NCI-H2227 (cell line): ENCODE data around the gene PLCB1.

Experiments
- DNase-seq: peaks from one replicate; lab custom pipeline; 2025; ENCODE audit not compliant: unreplicated experiment; lab: John Stamatoyannopoulos, UW

The PLCB1 gene

DNA sequence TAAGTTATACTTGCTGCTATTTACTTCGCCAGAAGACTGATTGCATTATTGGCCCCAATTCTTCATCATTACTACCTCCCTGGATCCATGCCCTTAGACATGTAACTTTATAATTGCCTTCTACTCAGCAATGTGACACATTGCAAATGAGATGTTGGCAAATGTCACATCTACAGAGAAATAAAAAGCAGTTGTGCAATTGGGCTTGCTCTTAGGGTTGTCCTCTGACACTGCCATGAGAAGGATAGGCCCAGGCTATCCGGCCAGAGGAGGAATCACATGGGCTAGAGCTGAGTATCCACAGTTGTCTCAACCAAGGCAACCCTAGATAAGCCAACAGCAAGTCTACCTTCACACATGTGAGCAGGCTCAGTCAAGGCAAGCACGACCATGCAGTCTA lies 447.0 kb downstream of the PLCB1 start:
- DNase-seq: no peak

DNA sequence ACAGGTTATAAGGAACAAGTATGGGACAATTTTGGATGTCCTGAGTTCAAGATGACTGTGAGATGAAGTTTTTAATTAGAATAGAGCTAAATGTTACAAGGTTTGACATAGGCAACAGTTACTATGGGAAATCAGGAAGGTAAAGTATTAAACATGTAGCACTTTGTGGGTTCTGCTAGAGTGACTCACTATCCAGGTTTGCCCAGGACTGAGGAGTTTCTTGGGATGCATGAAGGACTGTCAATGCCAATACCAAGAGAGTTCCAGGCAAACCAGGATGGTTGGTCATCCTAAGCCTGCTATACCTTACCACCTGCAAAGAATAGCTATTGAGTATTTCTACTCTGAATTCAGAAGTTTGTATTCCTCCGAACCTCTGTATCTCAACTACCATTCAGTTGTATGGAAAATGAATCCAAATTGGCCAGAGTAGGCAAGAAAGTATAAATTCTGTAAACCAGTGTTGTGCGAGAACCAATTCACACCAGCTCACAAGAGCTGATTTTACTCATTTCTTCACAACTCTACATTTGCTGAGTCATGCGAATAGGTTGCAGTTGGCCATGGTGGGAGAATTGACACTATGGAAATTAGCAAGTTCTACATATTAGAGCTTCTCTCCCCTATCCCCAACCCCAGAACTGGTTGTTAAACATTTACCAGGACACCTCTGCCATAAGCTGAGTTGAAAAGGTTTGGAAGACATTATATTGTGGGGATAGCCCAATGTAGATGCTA lies 449.5 kb downstream of the PLCB1 start:
- DNase-seq: no peak

DNA sequence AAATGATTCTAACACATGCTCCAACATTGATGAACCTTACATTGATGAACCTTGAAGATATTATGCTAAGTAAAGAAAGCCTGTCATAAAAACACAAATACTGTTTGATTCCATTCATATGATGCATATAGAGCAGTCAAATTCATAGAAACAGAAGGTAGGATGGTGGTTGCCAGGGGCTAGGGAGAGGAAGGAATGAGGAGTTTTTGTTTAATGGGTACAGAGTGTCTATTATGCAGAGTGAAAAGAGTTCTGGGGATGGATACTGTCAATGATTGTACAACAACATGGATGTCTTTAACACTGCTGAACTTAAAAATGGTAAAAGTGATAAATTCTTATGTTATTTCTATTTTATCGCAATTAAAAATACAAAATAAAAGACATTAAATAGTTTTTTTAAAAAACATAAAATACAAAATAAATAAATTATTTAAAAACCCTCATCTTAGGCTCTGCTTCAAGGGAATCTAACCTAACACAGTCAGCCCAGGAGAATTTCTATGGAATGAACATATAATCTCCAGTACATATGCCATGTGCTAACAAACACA lies 451.0 kb downstream of the PLCB1 start:
- DNase-seq: no peak

DNA sequence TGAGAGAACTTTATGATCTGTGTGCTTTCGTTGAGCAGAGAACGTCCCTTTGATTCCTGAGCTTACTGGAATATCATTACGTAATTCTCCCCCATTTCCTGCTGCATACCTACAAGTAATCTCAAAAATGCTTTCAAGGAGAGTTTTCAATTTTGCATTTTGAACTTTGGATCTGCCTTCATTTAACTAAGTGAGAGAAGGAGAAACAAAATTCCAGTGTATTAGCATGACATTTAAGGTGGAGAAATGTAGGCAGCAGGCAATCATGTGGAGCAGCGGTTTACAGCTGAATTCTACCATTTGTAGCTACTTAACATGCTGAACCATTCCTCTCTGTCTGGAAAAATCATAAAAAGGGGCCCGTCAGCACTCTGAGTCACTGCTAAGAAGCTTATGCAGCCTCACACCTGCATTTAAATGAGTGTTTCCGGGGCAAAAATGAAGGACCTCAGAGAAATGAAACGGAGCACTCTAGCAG lies 451.5 kb downstream of the PLCB1 start:
- no peak for DNase-seq

DNA sequence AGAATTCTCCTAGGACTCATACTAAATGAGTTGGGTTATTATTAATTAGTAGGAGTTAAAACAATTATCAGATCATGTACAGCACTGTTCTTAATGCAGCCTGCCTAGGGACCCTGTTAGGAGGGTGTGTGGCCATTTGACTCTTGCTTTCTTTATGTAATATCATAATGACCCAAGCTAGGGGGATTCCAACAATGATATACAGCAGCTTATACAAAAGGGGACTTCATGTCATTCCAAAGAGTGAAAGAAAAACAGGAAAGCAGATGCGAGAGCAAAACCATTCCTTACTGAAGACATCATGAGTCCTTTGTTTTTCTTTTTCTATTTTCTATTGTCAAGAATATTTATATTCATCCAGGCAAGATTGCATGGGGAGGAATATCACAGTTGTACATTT lies 455.2 kb downstream of the PLCB1 start:
- DNase-seq: no peak

DNA sequence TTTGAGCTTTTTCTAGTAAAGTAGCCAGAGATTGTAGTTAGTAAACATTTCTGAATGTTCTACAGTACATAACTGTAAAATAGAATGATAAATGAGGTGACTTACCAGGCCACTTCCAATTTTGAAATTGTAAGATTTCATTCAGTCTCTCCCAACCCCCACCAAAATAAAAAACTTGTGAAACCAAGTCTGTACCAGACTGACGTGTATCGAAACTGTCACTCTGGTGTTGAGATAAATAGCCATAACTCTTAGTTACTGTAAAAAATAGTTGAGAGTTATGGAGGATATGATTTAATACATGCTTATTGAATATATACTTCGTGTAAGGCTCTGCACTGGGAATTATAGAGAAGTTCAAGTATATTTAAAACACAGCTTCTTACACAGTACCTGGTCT lies 455.7 kb downstream of the PLCB1 start:
- DNase-seq: no peak

DNA sequence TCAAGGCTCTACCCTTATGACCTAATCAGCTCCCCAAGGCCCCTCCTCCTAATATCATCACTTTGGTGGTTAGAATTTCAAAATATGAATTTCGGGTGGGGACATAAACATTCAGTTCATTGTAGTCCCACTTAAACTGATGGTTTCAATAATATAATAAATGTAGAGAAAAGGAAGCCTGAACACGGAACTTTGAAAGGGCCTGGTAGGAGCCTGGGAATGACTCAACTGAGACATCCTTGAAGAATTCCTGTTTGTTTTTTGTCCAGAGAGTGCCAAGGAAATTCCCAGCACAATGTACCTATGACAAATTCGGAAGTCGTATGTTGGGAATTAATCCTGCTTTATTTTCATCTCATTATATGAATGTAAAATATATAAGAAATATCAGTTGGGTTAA lies 457.9 kb downstream of the PLCB1 start:
- DNase-seq: no peak

DNA sequence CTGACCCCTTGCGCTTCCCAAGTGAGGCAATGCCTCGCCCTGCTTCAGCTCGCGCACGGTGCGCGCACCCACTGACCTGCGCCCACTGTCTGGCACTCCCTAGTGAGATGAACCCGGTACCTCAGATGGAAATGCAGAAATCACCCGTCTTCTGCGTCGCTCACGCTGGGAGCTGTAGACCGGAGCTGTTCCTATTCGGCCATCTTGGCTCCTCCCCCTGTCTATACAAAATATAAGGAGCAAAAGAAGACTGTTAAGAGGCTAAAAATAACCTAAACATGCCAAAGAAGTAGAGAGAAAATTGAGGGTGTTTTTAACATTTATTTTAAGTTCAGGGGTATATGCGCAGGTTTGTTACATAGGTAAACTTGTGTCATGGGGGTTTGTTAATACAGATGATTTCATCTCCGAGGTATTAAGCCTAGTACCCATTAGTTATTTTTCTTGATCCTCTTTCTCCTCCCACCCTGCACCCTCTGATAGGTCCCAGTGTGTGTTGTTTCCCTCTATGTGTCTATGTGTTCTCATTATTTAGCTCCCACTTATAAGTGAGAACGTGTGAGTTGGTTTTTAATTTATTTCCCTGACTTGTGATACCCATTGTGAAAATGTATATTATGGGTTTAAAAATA lies 469.0 kb downstream of the PLCB1 start:
- DNase-seq: peak; percentile 35

DNA sequence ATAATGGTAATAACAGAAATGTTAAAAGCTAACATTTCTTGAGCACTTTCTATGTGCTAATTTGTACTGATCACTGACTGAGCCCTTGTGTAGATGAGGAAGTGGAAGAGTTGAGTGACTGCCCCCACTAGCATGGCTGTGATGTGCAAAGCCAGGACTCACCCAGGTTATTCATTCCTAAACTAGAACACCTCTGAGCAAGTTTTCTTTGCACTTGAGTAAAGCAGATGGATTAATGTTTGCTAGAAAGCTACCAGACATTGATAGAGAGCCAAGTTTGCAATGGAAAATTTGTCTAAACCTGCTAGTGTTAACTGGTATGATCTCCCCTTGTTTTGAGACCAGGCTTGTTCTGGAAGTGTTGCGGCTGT lies 469.5 kb downstream of the PLCB1 start:
- no peak for DNase-seq

DNA sequence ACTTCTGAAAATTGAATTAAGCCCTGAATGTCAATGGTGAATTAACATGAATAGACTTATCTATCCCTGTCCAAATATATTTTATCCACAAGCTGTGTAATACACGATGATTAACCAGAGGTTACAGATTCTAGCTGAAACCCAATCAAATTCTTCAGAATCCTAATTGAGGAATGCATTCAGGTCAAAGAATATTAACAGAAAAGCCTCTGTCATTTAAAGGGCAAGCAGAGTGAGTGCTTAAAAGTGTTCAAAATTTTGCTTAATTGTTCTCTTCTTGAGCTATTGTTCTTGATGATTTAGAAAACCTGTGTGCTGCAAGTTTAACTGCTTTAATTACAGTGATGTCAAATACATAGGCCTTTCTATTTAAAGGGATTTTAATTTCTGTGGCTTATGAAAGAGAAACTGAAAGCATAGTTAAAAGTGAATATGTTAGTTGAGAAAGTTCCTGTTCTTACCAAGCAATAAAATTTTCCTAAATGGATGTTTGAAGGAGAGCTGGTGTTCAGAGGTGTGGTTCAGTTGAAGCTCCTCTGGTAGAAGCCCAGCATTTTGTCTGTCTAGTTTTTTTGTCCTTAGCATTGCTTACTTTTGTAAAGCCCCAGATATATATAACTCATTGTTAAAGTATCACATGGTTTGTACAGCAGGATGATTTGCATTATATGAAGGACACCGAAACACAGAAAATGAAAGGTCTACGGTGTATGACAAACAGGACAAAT lies 470.5 kb downstream of the PLCB1 start:
- DNase-seq: no peak

DNA sequence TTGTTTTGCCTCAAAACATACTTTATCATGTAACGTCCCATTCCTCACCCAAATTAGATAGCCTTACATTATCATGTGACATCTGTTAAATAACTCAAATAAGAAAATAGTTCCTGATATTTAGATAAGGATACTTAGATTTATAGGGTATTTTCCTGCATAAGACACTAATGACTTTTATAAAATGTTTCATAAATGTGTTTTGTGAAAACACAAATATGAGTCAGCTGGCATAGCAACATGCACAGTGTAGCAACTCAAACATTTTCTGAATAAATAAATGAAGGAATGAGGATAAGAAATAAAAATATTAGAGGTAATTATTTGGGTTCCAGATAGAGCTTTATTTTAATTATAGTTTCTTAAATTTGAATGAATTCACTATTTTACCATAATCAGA lies 476.4 kb downstream of the PLCB1 start:
- no peak for DNase-seq

DNA sequence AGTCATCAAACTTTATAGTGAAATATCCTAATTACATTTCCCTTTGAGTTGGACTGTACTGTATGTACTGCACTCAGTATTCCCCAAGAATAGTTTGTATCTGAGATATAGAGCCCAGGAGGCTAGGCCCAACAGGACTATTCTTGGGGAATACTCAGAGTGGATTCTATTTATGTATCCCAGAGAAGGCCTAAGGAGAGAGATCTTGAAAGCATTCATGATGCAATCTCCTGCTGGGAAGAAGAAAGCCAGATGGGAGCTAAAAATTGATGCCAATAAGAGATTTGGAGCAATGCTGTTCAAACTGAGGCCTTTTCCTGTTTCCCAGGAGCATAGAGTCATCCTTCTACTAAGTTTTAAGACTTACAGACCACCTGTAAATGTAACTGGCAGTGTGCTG lies 484.7 kb downstream of the PLCB1 start:
- DNase-seq: no peak

DNA sequence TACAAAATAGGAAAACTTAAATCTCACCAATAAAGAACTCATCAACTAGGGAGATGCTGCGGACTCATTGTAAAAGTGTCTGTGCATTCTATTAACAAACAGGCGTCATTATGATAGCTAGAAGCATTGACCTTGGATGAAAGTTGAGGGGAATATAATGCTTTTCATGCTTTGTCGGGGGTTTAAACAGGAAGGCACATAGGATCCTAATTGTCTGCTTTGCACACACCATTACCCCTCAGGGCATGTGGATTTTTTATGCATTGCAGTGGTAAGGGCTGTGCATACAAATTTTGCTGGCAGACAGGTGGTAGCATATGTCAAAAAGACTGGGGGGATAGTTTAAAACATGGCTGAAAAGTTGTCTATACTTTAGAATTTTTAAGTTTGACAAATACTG lies 488.9 kb downstream of the PLCB1 start:
- DNase-seq: no peak

DNA sequence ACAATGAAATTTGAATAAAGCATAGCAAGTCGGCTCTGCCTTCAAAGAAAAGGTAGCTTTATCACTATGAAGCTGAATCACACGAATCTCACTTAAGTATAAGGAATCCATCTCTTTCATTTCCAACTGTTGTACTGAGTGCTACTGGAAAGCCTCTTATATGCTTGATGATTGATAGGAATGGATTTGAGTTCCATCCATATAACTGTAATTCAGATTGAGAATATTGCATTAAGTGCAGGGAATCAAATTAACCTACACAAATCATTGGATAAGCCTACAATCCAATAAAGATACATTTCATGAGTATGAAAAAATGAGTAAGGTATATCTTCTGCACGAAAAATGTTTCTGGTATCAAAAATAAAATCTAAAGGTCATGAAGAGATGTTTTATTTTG lies 492.0 kb downstream of the PLCB1 start:
- DNase-seq: no peak

DNA sequence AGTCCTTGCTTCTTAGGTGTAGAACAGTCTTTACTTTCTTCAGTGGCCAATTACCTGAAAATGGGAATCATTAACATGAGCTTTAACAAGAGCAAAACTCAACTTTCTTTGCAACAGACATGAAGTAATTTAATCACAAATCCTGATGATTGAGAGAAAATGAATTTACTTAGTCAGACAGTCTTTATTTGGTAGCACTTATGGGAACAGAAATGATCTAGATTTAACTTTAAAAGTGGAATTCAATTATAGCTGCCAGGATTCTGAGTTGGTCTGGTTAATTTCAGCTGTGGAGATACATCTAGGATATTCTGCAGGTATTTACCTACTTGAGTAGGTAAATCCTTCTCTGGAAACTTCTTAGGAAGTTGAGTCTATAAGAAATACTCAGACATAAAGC lies 492.6 kb downstream of the PLCB1 start:
- no peak for DNase-seq

DNA sequence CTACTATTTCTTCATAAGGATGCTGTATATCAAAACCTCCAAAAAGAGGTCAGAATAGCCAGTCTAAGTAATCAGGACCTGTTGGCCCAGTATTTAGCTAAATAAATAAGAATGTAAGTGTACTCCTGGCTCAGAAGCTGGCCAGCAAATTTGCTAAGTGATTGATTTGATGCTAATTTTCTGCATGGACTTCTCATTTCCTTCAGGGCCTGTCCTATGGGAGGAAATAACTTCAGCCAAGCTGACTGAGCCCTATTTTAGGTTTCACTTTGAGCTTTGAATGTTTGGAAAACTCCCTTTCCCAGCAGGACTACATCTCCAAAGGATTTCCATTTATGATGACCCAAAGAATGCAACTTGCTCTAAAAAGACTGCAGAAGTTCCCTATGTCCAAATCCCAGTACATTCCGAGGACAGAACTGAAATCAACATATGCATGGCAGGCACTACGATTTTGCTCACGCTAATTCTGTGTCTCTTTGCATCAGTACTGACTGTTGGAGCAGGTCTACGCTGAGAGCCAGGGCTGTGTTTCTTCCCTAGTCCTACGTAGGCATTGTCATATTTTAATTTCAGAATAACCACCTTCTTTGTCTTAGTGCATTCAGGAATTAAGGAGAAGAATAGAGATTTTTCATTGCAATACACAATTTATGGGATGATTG lies 495.4 kb downstream of the PLCB1 start:
- no peak for DNase-seq

DNA sequence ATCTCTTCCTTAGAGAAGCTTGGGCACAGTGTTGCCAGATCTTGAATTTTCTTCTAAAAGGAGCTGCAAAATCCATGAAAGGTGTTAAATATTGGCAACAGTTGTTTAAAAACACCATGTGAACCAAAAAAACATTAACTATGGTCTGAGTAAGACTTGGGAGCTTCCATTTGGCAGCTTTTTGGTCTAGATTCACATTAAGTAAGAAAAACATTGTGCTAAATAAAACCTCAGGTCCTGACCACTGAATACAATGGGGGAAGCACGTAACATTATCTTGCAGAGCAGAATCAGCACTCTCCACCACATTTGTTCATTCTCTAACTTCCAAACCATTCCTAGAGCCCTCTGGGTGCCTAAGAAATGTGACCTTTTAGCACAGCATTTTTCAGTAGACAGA lies 499.2 kb downstream of the PLCB1 start:
- no peak for DNase-seq

DNA sequence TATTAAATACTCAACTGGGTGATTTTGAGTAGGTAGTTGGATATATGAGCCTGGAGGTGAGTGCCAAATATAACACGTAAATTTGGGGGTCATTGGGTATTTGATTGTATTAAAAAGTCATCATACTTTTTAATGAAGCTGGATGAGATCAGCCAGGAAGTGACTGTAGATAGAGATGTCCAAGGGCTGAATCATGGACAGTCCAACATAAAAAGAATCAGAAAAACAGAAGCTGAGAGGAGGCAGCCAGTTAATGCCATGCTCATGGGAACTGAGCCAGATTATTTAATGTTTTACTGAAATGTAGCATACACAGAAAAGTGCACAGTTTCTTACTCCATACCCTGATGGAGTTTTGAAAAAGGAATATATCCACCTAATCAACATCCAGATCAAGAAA lies 501.3 kb downstream of the PLCB1 start:
- no peak for DNase-seq

DNA sequence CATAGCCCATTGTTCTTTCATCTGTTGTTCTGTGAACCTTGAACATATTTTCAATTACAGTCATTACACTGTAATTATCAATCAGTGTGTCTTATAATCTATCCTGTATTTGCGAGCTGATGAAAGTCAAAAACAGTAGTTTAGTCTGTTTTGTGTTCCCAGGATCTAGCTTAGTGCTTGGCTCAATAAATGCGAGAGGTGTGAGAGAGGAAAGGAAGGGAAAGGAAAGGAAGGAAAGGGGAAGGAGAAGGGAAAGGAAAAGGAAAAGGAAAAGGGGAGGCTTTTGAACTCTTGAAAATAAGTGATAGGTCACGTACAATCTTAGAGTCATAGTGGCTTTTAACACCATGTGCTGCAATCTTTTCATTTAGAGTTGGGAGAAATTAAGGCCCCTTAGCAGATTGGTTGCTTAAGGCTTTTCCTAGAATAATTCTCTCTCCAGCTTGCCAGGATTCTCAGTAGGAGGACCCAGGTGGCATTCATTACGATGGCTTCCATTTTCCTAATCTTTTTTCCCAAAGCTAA lies 503.0 kb downstream of the PLCB1 start:
- no peak for DNase-seq

DNA sequence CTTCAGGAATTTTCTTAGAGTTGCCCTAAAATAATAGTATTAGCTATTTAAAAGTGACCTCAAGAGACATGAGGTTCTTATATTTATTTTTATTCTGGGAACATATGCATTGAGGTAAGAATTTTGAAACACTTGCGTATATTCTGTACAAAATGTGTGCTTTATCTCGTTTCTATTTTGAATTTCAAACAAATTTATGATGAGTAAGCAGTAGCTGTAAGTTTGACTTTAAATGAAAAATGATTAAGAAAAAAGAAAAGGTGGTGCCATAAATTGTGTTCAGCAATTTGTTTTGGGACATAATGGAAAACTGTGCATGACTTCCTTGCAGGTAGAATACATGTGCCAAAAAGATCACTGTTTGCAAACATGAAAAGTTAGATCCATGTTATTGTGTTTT lies 503.8 kb downstream of the PLCB1 start:
- no peak for DNase-seq

DNA sequence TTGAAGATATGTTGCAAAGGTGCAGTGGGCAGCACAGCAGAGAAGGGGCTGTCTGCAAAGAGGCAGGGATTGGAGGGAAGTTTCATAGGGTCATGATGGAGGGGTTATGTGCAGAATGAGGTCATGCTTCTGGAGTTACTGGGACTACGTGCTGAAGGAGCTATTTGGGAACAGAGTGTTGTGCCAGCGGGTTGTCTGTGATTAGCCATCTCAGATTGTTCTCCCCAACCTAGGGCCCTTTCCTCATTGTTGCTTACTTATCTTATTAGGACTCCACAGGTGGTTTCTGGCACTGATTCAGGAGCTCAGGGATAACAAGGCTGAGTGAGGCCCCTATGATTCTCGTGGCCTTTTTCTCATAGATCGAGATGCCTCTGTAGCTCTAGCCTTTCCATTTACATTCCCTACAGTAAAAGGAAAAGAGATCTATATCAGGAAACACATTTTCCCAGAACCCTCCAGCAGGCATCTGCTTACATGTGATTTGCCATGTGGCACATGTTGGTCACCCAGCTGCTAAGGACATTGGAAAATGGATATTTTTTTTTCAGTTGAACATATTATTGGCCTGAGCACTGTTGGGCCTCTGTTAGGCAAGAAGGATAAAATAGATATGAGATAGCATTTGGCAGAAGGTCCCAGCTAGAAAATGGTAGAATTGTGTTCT lies 507.2 kb downstream of the PLCB1 start:
- DNase-seq: no peak
